HG02870 (cell line): Measurements from ENCODE around the gene UNC13C.
"Not testable (repeated sequence)": the region's sequence is repeated elsewhere in the genome, so short reads cannot be mapped to it uniquely, and the experiment has no call there.

ENCODE experiments used
- ATAC-seq: cut with Tn5 transposase; IDR thresholded peaks from one replicate; pipeline ENCODE4 v1.9.1; 2021; ENCODE audit warnings: mild to moderate bottlenecking, moderate library complexity; ENCODE audit not compliant: unreplicated experiment

Gene UNC13C

DNA sequence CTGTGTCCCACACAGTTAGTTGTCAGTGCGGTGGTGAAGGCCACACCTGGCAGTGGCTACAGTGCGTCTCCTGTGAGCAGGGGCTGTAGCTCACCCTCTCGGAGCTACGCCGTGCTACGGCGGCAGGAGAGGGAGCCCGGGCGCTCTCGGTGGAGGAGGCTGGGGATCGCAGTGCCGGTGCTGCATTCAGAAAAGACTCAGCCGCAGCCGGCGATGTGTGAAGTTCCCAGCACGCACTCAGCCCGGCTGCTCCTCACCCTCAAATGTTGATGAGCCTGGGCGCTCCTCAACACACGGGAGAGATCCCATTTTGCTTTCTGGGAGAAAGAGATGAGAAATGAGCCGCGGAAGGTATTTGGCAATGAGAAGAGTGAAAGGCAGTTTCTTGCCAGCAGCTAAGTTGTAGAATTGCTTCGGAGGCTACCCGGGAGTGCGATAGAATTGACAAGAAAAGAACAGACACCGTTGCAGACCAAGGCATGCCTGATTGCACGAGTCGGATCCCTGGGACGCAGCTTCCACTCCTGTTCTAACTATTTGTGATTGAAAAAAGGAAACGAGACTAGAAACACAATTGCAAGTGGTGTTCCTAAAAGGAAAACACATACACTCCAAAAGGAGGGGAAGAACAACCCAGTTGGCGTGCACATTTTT is at the start of gene UNC13C:
Gene UNC13C (plus strand): TSS at position 189 of the 654 bp plus-strand sequence. CDS start 34,463 bp downstream, outside the sequence.
- ATAC-seq, result no peak

DNA sequence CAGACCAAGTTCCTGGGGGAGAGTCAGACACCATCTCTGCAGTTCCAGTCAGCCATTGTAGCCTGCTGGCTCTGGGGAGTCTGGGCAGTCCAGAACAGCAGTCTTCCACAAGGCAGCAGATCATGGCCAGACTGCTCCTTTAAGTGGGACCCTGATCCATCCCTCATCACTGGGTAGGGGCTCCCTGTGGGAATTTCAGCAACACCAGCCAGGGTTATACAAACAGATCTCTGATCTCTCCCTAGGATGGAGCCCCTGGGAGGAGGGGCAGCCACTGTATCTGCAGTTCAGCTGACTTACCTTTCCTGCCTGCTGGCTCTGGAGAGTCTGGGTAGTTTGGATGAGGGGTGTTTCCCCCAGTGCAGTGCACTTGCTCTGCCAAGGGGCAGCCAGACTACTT is 42.1 kb upstream of the UNC13C start:
- ATAC-seq, result no peak

DNA sequence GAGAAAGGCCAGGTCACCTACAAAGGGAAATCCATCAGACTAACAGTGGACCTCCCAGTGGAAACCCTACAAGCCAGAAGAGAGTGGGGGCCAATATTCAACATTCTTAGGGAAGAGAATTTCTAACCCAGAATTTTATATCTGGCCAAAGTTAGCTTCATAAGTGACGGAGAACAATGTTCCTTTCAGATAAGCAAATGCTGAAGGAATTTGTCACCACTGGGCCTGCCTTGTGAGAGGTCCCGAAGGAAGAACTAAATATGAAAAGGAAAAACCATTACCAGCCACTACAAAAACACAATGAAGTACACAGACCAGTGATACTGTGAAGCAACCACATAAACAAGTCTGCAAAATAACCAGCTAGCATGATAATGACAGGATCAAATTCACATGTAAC is 40.6 kb upstream of the UNC13C start:
- ATAC-seq, result not testable (repeated sequence)

DNA sequence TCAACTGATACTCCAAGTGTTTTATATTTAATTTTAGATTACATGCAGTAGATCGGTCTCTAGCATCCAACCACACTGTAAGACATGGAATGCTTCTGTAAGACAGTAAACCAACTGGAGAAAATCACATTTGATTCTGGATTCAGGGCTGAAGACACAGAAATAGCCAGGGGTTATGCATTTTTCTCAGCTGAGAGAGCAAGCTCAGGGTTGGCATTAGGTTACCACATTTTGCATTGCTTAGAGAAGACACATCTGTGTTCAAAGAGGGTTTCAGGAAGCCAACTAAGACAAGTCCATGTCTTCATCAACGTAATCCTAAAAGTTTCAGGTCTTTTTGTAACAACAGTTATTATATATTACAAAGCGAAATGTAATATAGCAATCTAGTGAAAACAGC is 27.7 kb upstream of the UNC13C start:
- no peak for ATAC-seq

DNA sequence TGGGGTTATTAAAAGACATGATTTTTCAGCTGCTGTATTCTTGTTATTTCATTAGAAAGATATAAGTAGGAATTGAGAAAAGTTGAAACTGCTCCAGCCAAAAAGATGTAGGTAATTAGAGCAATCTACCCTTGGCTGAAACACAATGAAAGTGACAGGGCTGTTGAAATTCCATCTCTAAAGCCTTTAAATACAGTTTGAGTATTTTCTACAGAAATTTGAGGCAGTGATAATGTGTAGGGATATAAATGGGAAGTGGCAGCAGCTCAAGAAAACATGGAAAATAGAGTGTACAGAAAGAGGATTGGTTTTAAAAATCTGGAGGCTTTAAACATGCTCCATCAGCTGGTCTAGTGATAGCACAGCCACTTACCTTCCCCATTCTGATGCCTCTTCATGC is 22.8 kb upstream of the UNC13C start:
- ATAC-seq, result no peak

DNA sequence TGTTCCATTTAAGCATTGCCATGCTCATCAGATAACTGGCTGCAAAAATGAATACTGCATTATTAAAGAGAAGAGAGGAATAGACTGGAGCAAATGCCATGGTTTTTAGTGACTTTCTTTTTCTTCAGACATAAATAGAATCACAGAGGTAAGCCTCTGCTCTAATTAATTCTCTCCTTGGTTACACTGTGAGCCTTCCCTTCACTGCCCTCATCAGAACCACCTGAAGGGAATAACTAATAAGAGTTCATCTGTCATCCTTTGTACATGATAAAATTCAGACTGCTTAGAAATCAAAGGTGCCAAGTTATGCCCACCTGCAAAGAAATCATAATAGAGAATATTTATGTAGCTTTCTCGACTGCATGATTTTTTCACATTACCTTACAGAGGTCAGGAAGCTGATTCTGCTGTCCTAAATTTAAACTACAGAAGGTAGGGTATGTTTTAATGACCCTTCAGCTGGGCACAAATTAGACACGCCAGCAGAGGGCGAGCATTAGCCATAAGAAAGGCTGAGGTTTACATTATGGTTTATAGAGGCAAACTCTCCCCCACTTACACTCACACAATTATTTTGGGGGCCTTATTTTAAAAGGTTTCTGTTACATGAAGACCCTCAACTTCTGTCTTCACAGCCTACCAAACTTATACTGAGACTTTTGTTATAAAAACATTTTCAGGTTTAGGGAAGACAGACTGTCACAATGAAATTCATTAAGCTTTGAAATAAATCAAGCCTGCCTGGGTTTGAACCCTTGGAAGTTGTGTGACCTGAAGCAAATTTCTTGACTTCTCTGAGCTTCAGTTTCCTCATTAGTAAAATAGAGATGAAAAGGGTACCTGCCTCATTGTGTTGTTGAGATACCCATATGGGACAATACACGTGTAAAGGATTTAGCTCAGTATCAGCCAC is 15.3 kb upstream of the UNC13C start:
- ATAC-seq, result no peak

DNA sequence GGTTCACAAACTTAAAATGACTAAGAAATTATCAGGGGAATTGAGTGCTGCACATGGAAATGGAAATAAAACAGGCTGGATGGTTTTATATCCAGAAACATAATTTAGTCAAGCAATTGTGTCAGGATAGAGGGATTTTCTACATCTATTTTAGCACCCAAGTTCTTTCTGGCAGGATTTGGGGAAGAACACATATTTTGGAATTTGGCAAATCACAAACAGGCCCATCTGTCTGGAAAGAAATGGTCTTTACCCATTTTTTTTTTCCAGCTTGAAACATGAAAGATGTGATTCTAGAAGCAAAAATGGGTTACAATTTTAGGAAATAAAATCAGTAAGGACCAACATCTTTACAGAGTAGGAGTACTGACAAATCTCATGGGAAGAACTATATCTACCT is 14.4 kb upstream of the UNC13C start:
- ATAC-seq, result no peak

DNA sequence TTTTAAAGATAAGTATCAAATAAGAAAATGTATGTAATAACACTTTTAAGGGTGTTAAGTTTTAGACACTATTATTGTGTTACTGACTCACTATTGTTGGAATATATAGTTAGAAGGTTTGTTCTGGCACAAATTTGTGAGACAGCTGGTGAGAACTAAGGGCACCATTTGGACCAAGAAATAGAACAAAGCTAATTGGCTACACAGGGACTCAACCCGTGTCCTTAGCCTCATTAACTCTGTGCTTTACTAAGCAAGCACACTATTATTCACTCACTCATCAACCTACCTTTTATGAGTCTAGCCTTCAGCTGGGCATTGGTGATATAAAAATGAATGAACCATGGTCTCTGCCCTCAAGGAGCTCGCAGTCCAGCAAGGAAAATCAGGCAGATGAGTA is 4.1 kb upstream of the UNC13C start:
- ATAC-seq, result no peak

DNA sequence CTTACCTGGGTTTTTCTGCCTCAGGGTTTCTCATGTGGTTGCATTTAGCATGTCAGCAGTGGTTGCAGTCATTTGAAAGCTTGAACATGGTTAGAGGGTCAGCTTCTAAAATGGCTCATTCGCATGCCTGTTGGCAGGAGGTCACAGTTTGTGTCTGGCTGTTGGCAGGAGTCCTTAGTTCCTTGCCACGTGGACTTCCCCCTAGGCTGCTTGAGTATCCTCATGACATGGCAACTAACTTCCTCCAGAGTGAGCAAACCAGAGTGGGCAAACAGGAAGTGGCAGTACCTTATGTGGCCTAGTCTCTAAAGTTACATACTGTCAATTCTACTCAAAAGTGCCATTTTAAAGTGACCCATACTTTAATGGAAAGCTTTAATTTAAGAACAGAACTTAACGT is 3.4 kb upstream of the UNC13C start:
- ATAC-seq, result no peak

DNA sequence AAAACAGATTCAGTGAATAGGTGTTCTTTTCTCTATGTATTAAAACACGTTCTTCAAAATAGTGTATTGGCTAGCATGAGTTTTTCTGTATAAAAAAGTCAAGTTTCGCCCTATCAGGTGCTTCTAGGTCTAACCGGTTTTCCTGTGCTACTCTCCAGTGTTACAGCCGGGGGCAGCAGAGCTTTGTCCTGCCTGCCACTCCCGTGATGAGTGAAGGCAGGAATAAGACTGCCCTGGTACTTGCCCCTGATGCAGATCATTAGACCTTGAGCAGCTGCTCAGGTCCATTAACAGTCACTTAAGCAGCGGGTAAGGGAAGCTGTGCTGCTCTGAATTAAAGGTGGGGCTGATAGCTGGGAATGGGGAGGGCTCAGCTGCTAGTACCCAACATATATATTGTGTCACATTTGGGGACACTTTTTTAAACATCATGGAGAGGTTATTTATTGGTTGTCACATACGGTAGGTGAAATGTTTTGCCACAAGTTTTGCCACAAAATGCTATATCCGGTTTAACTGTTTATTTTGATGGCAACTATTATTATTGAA is 1.3 kb upstream of the UNC13C start:
- no peak for ATAC-seq

DNA sequence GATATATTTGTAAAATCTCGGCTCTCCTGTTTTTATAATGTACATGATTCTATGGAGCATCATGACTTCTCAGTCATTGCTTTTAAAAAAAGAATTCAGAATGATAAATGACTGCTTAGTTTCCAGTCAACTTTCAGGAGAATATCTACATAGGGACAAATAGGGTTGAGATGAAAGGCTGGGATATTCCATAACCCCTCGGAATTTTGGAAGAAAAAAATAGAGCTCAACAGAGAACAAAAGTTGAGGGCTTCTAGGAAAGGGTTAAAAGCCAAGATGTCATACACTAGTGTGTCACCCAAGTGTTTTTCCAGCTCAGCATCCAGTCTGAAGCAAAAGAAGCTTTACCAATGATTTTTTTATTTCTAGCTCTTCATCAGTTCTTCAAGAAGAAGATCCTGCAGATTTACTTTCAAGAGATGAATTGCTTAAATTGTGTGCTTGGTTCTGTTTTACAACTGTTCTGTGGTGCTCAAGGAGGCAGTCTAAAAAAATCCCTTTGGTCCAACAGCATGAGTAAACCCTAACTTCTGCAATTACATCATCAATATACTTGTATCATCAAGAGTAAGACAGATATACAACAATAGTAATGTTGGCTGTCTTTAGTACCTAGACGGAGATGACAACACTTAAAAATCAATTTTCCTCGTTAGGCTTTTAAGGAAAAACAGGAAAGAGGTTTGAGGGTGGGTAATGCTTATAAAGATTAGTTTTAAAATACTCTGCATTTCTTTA is 979 bp downstream of the UNC13C start:
- ATAC-seq, result no peak

DNA sequence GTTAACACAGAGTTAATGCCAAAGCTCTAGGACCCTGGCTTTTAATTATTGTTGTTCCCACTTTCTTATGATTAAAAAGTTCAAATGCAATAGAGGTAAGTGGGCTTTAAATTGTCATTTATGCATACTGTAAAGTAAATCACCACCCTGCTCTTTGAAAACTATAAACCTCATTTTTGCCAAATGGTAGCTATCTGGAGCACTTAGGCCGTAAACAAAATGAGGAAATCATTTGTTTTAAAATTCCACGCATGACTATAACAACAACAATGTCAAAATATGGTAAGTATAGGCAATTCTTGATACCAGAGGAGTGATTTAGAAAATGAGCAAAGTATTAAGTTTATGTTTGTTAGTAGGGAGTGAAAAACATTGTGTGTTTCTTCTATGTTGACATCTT is 1.8 kb downstream of the UNC13C start:
- ATAC-seq, result no peak

DNA sequence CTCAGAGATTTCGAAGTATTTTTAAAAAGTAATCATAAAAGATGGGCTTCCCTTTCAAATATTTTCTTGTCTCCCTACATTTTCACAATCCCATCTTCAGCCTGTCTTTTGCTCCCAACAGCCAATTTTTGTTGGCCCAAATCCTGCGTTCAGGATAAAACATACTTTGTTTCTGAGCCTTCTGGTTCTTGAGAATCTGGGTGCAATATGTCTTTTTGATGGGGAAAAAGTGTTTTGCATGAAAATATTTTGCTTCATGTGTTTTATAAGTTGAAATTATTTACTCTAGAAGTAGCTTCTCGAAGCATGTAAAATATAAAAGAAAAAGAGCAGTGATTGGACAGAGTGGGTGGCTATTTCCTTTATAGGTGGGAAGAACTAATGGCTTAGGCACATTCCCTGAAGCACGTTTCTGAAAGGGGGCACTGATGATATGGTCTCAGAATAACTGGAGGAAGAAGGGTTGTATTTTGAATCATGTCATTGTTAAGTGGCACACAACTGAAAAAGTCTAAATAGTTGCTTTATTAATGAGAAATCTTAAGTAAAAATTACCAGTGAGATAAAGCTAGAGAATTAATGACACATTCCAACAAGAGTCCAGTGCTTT is 3.9 kb downstream of the UNC13C start:
- ATAC-seq, result no peak

DNA sequence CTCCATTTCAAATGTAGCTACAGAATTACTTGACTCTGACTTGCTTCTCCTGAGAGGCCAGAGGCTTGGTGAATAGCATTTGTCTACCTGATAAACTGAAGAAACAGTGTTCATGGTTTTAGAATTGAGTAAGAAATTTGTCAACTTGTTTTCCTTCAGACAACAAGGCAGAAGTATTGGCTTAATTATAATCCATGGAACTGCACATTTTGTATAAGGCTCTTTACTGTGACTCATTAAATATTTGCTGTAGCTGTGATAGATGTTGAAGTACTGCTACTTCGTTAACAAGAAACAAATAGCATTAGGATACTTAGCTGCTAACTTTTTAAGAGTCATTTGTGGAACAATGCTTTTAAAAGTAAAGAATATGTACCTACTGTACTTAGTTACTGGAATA is 4.6 kb downstream of the UNC13C start:
- ATAC-seq, result no peak

DNA sequence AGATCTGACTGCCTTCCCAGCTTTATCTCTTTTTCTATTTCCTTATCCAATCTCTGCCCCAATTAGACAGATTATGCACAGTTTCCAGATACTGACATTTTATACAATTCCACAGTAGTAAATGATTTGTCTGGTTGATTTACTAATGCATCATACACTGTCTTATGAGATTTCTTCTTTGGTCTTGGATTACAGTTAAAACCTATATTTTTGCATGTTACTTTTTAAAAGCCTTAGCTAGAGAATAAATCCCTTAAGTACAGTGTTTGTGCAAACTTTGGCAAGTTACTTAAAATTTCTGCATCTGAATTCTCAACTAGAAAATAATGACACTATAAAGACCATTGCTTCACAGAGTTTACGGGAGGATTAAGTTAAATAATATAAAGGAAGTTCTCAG is 6.0 kb downstream of the UNC13C start:
- no peak for ATAC-seq

DNA sequence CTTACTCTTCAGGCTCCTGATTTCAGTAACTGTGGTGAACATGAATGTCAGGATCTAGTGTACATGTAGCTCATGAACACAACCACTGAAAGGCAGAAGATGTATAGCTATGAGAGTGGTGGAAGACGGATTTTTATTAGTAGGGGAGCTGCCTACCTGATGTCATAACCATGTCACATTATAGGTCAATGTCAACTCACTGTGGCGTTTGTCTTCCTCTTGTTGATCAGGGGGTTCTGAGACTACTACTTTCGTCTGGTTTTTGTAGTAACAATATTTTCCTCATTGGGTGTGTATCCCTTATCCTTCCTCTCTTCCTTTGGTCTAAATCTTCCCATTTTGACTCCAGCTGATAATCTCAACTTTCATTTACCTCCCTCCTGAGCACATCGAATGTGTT is 7.3 kb downstream of the UNC13C start:
- no peak for ATAC-seq

DNA sequence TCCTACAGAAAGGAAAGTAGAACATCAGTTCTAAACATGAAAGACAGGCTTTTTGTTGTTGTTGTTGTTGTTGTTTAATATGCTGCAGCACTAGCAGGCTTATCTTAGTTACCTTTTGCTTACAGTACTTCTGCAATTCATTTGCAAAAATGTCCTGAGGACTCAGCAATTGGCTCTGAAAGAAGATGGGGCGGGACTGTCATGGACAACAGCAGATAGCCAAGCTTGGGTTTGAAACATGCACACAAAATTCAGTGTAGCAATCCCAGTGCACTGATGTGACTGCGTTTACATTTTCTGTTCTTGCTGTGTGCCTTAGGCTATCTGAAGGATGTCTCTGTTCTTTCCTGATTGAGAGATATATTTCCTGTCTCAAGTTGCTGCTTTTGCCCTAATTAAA is 9.2 kb downstream of the UNC13C start:
- ATAC-seq, result no peak

DNA sequence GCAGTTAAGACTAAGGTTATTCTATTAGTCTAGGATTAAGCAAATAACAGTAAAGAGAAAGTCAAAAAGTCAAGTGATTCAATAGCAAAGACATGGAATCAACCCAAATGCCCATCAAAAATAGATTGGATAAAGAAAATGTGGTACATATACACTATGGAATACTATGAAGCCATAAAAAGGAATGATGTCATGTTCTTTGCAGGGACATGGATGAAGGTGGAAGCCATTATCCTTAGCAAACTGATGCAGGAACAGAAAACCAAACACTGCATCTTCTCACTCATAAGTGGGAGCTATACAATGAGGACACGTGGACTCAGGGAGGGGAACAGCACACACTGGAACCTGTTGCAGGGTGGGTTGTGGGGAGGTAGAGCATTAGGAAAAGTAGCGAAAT is 29.0 kb downstream of the UNC13C start:
- ATAC-seq, result no peak

DNA sequence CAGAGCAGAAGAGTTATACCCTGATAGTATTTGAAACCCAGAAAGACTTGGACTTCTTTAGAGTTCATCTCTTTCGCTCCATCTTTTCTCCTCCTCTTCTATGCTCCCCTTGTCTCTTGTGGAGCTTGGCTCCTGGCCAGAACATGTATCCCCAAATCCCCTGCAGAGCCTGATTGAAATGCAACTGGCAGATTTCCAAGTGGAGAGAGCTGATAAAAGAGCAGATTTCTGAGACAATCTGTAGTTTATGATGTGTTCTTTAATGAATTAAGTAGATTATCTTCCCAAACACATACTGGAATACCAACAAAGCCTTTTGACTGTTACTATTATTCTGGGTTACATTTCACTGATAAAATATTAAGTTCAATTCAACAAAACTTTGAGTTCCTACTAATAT is 33.4 kb downstream of the UNC13C start:
- ATAC-seq, result no peak

DNA sequence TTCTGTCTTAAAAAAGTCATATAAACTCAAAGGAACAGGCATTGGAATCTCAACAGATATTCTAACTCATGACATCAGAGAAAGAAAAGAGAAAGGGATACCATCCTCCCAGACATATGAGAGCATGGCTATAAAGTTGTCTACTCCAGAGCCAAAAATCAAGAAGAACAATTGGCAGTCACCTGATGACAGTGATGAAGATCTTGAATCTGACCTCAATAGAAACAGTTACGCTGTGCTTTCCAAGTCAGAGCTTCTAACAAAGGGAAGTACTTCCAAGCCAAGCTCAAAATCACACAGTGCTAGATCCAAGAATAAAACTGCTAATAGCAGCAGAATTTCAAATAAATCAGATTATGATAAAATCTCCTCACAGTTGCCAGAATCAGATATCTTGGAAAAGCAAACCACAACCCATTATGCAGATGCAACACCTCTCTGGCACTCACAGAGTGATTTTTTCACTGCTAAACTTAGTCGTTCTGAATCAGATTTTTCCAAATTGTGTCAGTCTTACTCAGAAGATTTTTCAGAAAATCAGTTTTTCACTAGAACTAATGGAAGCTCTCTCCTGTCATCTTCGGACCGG is 35.9 kb downstream of the UNC13C start:
- no peak for ATAC-seq

DNA sequence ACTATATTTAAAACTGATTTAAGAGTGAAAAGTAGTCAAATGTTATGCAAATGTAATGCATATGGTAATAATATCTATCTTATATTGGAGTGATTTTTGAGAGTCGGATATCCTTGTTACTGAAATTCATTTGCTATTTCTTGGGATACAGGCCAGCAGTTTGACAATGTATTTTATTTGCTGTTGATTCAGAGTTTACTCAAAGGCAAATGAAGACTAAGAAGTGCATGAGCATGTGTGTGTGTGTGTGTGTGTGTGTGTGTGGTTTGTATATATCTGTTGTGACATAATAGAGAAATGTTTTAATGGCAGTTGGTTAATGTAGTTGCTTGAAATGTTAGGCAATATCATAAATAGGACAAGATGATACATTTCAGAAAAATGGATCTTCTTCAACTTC is 39.0 kb downstream of the UNC13C start:
- ATAC-seq, result no peak
